Measurements from ENCODE around the gene DCC. TPM values are rescaled to one million over a fixed set of nuclear protein-coding genes. Genes with fewer than 3 reads are reported as not detected.

DCC gene
- total RNA-seq, 2 experiments from 2014 or later: not detected

DNA sequence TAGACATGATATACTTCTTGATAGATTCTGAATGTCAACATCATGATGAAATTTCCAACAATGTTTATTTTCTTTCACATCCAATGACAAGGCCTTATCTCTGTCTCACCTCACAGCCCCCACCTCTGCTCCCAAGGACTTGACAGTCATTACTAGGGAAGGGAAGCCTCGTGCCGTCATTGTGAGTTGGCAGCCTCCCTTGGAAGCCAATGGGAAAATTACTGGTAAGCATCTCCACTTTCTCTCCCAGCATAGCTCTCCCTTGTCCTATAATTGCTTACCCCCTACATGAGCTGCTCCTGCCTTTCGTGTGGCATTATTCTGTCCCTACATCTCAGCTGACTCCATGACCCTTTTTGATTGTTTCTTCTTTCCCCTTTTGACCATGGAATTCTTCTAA is 1062.7 kb downstream of the DCC start:
- TF ChIP-seq, protein P1, sequence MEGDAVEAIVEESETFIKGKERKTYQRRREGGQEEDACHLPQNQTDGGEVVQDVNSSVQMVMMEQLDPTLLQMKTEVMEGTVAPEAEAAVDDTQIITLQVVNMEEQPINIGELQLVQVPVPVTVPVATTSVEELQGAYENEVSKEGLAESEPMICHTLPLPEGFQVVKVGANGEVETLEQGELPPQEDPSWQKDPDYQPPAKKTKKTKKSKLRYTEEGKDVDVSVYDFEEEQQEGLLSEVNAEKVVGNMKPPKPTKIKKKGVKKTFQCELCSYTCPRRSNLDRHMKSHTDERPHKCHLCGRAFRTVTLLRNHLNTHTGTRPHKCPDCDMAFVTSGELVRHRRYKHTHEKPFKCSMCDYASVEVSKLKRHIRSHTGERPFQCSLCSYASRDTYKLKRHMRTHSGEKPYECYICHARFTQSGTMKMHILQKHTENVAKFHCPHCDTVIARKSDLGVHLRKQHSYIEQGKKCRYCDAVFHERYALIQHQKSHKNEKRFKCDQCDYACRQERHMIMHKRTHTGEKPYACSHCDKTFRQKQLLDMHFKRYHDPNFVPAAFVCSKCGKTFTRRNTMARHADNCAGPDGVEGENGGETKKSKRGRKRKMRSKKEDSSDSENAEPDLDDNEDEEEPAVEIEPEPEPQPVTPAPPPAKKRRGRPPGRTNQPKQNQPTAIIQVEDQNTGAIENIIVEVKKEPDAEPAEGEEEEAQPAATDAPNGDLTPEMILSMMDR (IDR thresholded peaks at IDR 0.05): no peak
- POLR2A ChIA-PET: no interaction called here
- H3K36me3 ChIP-seq (ENCODE audit: insufficient read depth, low read length): no peaks in the 10 kb centered on the region
- Mint-ChIP-seq H3K4me1 (ENCODE audit: low read depth) (no peaks in the 10 kb centered on the region), H3K27me3 (no peaks in the 10 kb centered on the region), H3K27ac (no peak overlapping the region), H3K4me3 (no peak overlapping the region), H3K36me3 (ENCODE audit: low read depth) (no peaks in the 10 kb centered on the region), H3K9me3 (peaks cover 2% of the 10 kb centered on the region)
- H3K4me1 ChIP-seq (ENCODE audit: insufficient read depth, low read length): no peaks in the 10 kb centered on the region
- no peak for DNase-seq
- H3K9me3 ChIP-seq (ENCODE audit: control insufficient read depth in 1 of 2, insufficient read depth in 1 of 2, low read length in 2 of 2): peaks cover 0 to 4% of the 10 kb centered on the region in 2 experiments
- CTCF ChIA-PET: interaction anchor here (0.7 kb wide), 1 partner anchor 12 kb away, joined by 3 read pairs; no protein-coding TSS in a partner anchor
- H3K27ac ChIP-seq (ENCODE audit: low read depth in 1 of 2, low read length in 2 of 2): no peak overlapping the region
- ATAC-seq (ENCODE audit: poor library complexity): no peak
- no peak overlapping the region for H3K4me3 ChIP-seq (ENCODE audit: low read length)
- H3K27me3 ChIP-seq (ENCODE audit: control insufficient read depth in 1 of 2, insufficient read depth in 2 of 2, low read length in 2 of 2): no peaks in the 10 kb centered on the region
- intact Hi-C loops (cut with DNase I, micrococcal nuclease): no loop called here

DNA sequence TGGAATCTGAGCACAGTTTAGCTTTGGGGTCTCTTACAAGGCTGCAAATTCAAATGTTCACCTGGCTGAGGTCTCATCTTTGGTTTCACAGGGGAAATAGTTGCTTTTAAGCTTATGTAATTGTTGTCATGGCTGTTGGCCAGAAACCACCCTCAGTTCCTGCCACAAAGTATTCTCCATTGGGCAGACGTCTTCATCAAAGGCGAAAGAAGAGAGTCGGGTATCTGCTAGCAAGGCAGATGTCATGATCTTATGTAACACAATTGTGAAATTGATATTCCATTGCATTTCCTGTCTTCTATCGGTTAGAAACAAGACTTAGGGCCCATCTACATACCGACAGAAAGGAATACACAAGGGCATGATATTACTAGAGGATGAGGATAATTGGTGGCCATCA is 1068.3 kb downstream of the DCC start:
- TF ChIP-seq, protein P1 (IDR thresholded peaks at IDR 0.05): no peak
- H3K36me3 ChIP-seq (ENCODE audit: insufficient read depth, low read length): no peaks in the 10 kb centered on the region
- CTCF ChIA-PET: no interaction called here
- DNase-seq: no peak
- no peak overlapping the region for H3K4me3 ChIP-seq (ENCODE audit: low read length)
- POLR2A ChIA-PET: no interaction called here
- no peak overlapping the region for H3K4me3 Mint-ChIP-seq
- H3K27me3 Mint-ChIP-seq: no peaks in the 10 kb centered on the region
- H3K27me3 ChIP-seq (ENCODE audit: control insufficient read depth in 1 of 2, insufficient read depth in 2 of 2, low read length in 2 of 2): no peaks in the 10 kb centered on the region
- H3K27ac Mint-ChIP-seq: no peak overlapping the region
- H3K9me3 Mint-ChIP-seq: peaks cover 5% of the 10 kb centered on the region
- peaks cover 0 to 4% of the 10 kb centered on the region in 2 experiments for H3K9me3 ChIP-seq (ENCODE audit: control insufficient read depth in 1 of 2, insufficient read depth in 1 of 2, low read length in 2 of 2)
- H3K27ac ChIP-seq (ENCODE audit: low read depth in 1 of 2, low read length in 2 of 2): no peak overlapping the region
- no peak for ATAC-seq (ENCODE audit: poor library complexity)
- no peaks in the 10 kb centered on the region for H3K4me1 Mint-ChIP-seq (ENCODE audit: low read depth)
- no peaks in the 10 kb centered on the region for H3K4me1 ChIP-seq (ENCODE audit: insufficient read depth, low read length)
- intact Hi-C loops (cut with DNase I, micrococcal nuclease): no loop called here
- no peaks in the 10 kb centered on the region for H3K36me3 Mint-ChIP-seq (ENCODE audit: low read depth)

DNA sequence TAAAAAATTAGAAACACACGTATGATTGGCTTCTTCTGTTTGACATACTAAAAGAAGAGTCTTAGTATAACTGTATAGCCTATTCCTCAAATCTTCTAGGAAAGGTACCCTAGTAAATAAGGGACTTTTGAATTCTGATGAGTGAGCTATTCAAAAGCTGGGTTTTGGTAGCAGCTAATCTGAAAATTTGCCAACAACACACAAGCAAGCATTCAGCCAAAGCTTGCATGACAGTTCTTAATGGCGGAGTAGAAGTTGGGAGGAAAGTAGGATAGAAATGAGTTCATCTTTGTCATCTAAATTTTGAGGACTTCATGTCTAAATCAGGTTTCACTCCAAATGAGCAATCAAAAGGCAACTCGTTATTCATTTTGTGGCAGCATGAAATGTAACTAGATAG is 1071.5 kb downstream of the DCC start:
- Histone ChIP-seq H3K36me3 (ENCODE audit: insufficient read depth, low read length) (no peaks in the 10 kb centered on the region), H3K27me3 (ENCODE audit: control insufficient read depth in 1 of 2, insufficient read depth in 2 of 2, low read length in 2 of 2) (no peaks in the 10 kb centered on the region), H3K4me1 (ENCODE audit: insufficient read depth, low read length) (no peaks in the 10 kb centered on the region), H3K4me3 (ENCODE audit: low read length) (no peak overlapping the region), H3K27ac (ENCODE audit: low read depth in 1 of 2, low read length in 2 of 2) (no peak overlapping the region), H3K9me3 (ENCODE audit: control insufficient read depth in 1 of 2, insufficient read depth in 1 of 2, low read length in 2 of 2) (peaks cover 0 to under 1% of the 10 kb centered on the region in 2 experiments)
- Mint-ChIP-seq H3K9me3 (peaks cover 5% of the 10 kb centered on the region), H3K4me1 (ENCODE audit: low read depth) (no peaks in the 10 kb centered on the region), H3K27ac (no peak overlapping the region), H3K4me3 (no peak overlapping the region), H3K36me3 (ENCODE audit: low read depth) (no peaks in the 10 kb centered on the region), H3K27me3 (no peaks in the 10 kb centered on the region)
- no peak for DNase-seq
- POLR2A ChIA-PET: no interaction called here
- CTCF ChIA-PET: no interaction called here
- TF ChIP-seq, protein P1 (IDR thresholded peaks at IDR 0.05): no peak
- intact Hi-C loops (cut with DNase I, micrococcal nuclease): no loop called here
- no peak for ATAC-seq (ENCODE audit: poor library complexity)
